Glomerular endothelial cell (primary cell): ENCODE measurements around the gene WBP2. TPM values are rescaled to one million over a fixed set of nuclear protein-coding genes. Genes with fewer than 3 reads are reported as not detected.

Experiments used
- DNase-seq: peaks from one replicate; pipeline ENCODE4 v3.0.0-alpha.2; 2011; ENCODE audit warnings: low read depth, low spot score; ENCODE audit errors: extremely low read depth
- total RNA-seq: library from RNA; depleted of rRNA; stranded (reverse); fragments of >200 nt; gene quantifications from 2 replicates; pipeline ENCODE4 v1.2.3, GENCODE V29; 2015

Gene WBP2
- total RNA-seq, 1 donor from 2014 or later, result 66.6 TPM

DNA sequence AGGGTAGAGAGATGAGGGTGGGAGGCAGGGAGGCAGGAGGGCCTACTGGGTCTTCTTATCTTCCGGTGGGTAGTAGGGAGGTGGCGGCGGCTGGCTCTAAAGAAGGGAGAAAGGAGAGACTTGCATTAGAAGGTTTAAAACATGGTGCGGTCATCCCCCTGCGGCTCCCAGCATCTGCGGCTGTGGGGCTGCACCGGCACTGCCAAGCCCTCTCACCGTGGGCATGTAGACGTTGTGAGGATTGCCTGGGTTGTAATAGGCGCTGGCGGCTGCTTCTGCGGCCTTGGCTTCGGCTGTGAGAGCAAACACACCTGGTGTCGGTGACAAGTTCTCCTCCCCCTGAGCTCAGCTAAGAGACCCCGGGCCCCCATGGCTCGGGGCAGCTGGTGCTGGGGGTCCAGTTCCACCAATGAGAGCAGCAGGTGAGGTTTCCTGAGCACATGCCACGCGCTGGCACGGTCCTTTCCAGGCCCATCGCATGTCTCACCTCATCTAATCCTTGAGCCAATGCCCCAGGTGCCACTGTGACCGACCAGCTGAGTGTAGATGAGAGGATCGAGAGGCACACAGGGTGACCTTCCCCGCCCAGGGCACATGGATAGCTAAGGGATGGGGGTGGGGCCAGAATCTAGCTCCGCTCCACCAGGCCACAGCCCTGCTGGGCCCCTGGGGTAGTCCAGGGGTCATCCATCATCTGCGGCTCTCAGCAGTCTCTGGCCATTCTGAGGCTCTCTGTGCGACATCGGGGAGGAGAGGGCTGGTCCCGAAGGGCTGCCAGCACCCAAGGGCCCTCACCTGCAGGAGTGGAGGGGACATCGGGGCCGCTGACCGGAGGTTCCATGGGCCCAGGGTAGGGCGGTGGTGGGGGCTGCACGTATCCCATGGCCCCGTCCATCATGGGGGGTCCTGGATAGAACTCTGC is 8.2 kb downstream of the WBP2 start:
- DNase-seq, result no peak

DNA sequence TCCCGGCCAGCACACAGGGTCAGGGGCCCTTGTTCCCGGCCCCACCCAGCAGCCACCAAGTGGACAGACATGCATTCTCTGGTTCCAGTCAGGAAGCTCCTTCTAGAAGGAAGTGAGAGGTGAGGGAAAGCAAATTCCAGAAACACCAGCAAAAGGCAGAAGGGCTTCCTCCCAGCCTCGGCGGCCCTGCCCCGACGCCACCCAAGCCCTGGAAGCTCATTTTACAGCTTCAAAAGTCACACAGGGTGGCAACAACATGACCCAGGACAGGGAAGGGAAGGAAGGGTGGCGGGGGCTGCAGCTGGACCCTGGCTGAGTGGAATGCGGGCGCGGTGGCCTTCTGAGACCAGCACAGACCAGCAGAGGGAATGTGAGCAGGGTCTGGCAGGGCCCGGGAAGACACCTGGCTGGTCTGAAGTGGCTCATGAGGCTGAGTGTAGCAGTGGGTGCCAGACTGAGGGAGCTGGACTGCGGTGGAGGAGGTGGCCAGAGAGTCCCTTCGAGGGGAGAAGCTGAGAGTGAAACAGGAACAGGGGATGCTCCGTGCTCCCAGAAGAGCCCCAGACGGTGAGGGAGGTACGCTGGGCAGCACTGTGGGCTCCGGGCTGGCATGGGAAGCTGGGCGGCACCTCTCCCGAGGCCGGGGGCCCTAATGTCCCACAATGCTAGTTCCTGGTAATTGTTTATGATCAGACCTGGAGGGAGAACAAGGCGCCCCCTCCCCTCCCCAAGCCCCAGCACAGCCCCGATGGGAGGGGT is 9.0 kb downstream of the WBP2 start:
- DNase-seq, result no peak

DNA sequence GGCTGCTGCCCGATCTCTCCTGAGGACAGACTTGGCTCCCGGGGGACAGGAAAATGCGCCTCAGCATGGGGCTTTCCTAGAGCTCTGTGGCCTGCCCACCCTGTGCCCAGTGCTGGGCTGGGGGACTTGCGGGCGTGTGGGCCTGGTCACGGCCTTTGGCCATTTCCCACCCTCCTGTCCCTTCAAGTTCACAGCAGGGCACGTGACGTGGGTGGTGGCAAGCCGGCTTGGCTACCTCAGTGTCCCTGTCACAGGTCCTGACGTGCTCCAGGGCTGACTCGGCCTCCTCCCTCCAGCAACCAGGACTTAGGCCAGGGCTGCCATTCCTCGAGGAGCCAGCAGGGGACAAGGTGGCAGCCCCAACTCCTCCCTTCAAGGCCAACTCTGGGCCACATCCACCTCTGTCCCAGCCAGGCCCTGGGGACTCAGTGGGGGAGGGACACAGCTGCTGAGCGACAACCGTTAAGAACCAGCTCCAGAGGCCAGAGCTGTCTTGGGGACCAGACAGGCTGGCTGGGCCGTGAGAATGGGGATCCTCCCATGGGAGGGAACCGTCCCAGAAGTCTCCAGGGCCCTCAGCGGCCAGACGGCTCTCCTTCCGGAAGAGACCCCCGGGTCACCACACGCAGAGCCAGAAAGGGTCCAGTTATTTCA is 9.9 kb downstream of the WBP2 start:
- DNase-seq, result no peak

DNA sequence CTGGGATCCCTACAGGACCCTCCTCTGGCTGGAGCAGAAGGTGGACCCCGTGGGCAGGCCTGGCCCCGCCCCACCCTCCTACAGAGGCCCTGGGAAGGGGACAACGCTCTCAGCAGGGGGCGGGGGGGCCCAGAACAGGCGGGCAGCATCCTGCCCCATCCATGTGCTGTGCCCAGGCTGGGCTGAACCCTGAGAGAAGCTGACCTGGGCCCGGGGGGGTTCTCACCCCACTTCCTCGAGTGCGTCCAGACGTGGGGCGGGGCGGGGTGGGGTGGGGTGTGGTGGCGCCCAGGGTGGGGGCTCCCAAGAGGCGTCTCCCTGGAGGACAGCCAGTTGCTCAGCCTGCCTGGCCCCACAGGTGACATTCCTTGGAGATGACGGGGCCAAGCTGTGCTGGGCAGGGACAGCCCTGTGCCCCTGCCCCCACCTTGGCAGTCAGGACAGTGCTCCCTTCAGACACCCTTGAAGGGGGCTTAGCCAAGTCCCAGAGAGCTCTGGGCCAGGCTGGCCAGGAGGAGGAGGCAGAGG is 10.5 kb downstream of the WBP2 start:
- DNase-seq, result no peak

DNA sequence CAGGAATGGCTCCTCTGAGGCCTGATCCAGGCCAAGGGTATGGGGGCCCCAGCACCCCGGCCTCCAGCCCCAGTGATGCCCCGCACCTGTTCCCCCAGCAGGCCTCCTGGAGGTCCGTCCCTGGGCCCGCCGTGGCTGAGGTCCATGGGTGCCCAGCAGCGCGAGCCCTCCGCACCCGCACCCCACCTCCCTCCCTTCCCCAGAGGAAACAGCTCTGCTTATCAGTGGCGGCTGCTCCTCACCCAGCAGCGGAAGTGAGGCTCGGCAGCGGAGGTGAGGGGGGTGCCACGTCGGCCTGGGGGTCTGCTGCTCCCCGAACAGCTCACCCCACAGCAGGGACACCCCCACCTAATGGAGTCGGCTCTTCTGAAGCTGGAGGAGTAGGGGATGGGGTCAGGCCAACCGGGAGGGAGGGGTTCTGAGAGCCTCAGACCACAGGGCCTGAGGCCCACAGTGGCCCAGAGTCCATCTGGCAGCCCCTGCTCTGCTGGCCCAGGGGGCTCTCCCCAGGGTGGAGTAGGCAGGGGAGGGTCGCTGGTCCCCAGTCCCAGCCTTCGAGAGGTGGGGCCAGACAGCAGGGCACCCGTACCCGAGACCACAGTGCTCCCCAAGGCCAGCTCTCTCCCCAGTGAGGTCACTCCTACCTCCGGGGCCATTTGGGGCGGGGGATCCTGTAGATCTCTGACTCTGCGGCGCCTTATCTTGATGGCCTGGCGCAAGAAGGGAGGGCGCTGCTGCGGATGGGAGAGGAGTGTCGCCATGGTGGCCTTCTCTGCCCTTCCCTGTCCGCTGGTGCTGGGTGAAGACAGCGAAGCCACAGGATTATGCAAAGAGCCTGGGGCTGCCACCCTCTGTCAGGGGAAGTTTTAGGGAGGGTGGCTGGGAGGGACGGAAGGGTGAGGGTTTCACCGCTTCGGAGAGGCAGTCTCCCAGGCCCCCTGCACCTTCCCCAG is 11.3 kb downstream of the WBP2 start, which contains the start of gene UNC13D:
UNC13D (minus strand) TSS at position 828 of the 953 bp plus-strand sequence; CDS start at position 761, 67 bp downstream.
- no peak for DNase-seq

DNA sequence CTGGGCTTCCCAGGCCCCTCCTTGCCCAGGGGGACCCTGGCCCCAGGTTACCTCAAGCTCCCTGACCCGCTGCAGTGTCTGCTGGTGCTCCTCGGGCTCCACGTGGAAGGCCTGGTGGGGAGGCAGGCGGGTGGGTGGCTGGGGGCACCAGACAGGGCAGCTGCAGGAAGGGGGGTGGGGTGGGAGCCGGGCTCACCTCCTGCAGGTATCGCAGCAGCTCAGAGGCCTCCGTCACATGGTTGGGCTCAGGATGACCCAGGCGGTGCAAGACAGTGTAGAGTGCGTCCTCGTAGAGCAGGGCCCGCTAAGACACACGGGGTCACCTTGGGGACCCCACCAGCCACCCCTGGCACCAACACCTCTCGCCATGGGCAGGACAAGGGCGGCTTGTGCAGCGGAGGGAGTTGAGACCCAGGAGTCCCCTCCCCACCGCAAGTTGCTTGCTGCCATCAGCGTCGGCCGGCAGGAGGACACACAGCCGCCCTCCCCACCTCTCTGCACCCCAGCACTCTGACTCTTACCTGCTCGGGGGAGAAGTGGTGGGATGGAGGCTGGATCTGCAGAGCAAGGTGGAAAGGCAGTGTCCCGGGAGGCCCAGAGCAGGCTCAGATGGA is 12.1 kb downstream of the WBP2 start:
- no peak for DNase-seq

DNA sequence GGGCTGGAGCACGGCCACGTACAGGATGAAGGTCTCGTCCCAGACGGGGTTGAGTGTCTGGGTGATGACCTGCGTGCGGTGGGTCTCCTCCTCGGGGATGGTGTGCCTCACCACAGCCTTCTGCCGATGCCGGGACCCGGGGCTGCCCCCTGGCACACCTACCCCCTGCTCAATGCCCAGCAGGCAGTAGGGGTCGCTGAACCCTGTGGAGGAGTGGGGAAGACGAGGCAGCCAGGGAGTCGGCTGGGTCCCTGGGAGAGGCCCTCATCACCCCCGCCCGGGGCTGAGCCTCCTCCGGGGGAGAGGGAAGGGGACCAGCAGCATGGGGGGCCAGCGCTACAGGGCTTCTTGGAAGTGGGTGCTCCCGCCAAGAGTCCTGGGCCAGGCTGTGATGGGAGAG is 12.7 kb downstream of the WBP2 start:
- no peak for DNase-seq

DNA sequence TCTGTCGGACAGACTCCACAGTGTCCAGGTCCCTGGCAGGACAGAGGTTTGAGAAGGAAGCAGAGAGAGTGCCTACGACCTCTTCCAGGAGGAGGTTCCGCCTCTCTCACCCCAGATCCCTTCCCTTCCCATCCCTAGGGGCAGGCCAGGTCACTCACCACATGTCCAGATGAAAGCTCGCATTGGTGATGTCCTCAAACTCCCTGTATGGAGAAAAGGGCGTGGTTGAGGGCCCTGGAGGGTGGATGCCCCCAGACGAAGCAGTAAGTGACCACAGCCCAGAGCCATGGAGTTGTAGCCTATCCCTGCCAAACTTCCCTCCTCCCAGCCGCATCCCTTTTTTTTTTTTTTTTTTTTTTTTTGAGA is 14.4 kb downstream of the WBP2 start:
- DNase-seq, result no peak

DNA sequence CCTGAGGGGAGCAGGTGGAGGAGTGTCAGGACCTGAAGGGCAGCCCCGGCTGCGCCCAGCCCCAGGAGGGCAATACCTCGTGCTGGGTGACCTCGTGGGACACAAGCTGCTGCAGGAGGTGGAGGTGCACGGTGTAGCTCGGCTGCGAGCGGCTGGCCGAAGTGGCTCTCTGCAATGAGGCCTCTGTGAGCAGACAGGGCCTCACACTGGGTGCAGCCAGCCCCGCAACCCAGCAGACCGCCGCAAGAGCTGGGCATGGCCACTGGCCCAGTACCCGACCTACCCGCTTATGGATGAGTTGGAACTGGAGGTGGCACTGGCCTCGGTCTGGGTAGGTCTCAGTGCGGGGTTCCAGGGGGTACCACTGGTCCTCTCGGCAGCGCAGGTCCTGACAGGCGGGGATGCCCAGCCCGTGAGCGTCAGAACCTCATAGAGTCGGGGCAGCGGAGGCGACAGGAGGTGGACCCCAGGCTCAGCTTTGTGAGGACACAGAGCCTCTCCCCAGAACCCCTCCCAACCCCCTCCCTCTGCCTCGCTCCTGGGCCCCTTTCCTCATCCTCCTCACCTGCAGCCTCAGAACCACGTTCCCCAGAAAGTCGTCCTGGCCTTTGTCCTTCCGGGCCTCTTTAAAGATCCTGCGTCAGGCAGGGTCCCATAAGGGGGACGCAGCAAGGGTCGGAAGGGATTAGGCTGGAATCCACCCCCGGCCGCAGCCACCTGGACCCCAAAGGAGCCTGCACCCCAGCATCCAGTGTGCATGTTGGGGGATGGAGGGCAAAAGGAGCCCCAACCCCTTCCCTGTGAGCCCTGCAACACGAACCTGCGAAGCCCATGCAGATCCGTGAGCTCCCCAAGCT is 15.0 kb downstream of the WBP2 start:
- no peak for DNase-seq

DNA sequence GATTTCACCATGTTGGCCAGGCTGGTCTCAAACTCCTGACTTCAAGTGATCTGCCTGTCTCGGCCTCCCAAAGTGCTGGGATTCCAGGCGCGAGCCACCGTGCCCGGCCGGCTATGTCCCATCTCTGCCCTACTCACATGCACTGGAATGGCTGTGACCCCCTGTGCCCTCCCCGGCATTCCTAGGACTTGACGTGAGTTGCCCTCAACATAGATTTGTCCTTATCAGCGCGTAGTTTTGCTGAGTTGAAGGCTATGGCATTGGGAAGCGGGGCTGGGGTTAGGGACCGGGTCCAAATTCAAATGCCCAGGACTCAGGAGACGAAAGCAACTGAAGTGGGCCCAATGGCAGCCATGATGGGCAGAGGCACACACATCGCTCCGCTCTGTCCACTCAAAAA is 16.7 kb downstream of the WBP2 start:
- DNase-seq, result no peak

DNA sequence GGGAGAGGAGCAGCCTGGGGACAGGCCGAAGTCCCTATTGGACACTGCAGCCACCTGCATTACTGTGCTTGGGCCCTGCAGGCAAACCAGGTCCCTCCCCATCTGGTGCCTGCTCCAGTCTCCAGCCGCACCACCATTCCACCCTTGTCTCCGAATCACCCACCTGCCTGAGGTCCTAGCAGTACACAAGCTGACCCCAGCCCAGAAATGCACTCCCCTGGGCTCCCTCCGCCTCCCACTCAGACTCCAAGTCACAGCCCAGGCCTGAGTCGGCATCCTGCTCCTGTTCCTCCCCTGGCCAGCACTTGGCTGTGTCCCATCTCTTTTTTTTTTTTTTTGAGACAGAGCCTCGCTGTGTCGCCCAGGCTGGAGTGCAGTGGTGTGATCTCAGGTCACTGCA is 17.2 kb downstream of the WBP2 start:
- no peak for DNase-seq

DNA sequence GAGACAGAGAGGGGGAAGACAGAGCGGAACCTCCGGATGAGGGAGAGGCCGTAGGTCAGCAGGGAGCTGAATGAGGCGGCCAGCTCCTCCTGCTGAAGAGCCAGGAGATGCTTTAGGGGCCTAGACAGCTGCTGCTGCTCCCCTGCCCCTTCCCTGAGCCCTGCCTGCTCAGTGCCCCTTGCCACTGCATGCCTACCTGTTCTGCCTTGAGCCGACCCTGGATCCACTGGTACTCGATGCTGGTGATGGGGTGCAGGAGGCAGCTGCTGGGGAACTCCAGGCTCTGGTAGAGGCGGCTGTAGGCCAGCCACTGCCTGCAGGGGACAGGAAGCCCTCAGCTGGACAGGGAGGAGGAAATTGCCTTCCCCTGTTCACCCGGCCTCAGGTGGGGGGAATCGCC is 18.5 kb downstream of the WBP2 start:
- no peak for DNase-seq

DNA sequence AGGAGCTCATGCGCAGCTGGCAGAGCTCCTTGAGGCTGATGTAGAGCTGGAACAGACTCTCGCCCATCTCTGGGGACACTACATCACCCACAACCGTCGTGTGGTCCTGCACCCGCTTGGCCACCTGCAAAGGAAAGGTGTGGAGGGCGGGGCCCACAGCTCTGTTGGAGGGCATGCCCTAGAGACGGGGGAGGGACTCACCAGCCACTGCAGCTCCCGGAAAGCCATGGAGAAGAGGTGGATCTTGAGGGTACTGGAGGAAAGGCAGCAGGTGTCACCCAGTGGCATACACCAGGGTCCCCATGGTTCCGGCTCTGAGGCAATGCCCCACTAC is 19.5 kb downstream of the WBP2 start:
- no peak for DNase-seq

DNA sequence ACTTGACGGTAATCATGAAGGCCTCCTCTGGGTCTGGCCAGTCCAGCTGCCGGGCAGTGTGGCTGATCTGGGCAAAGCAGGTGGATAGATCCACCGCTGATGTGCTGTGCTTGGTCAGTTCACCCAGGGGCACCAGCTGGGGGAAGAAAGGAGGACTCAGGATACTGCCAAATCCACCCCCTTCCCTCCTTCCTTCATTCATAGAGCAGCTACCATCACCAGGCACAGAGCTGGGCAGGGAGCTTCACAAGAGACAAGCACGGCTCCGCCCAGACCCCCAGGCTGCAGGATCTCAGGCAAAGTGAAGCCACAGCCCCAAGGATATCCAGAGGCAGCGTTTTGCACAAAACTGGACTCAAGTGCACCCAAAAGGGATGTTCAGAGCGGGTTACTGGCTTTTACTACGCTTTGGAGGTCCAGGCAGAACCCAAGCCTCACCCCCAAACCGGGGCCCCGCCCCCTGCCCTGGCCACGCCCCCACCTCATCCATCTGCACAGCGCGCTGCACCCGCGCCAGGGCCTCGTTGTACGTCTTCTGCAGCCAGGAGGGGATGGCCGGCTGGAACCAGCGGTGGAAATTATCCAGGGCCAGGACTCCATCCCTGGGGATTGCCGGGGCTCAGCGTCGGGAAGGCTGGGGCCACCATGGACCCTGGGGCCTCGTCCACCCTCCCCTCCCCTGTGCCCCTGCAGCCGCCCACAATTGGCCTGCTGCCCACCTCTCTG is 20.0 kb downstream of the WBP2 start:
- DNase-seq, result no peak

DNA sequence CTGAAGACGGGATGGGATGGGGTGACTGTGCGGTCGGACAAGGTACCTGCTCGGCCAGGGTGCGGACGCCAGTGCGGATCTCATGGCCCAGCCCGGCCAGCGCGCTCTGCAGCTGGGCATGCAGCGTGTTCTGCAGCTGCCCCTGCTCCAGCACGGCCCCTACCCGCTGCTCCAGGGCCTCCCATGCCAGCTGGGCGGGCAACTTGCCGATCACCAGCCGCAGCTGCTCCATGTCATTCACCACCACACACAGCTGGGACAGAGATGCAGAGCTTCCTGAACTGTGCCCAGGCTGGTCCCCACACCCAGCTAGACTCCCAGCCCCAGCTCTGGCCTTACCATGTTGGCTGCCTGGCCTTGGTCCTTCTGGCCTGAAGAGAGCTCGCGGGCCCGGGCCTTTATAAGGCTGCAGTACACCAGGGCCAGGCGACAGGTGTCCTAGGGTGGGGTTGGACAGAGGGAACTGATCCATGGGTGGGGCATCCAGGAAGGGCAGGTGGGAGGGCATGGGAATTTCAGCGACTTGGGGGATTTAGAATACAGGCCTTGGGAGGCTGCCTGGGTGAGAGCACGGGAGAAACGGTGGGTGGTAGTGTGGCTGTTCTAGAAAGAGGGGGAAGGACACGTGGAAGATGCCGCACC is 20.7 kb downstream of the WBP2 start:
- DNase-seq, result no peak

DNA sequence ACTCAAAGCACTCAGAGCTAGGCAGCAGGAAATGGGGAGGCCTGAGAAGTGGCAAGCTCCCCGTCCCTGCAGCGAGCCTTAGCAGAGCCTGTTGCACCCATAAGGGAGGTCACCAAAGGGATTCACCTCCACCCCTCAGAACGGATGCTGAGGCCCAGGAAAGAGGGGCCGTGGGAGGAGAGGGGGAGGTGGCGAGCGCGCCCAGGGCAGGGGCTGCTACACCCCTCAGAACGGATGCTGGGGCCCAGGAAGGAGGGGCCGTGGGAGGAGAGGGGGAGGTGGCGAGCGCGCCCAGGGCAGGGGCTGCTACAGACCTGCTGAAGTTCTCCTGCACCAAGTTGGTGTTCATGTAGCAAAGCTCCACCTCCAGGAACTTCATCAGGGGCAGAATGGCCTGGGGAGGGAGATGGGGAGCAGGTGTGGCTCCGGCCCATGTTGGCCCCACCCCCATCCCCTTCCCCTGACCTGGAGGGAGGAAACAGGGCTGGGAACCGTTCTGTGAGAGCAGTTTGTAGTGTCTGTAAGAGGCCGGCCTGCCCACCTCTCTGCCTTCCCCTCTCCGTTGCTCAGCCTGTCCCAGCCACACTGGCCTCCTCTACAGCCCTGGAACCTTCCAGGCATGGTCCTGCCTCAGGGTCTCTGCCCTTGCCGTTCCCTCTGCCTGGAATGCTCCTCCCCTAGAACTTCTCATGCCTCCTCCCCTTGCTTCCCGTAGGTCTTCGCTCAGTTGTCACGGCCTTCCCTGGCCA is 22.3 kb downstream of the WBP2 start:
- no peak for DNase-seq

DNA sequence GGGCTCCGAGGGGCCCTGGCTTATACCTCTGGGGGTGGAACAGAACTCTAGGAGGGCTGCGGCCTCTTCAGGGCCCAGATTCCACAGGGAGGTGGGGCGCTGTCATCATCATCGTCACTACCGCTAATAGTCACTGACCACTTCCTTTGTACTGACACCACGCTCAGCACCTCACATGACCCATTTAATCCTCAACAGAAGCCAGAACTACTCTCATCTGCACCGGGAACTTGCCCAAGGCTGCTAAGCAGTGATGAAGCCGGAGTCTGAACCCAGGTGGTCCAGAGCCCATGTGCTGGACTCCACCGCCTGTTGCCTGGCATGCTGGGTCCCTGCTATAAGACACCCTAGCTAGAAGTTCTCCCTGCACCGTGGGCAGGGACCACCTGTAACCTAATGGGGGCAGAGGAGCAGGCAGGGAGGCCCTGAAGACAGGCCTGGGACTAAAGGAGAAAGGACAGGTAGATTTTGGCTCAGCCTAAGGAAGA is 22.9 kb downstream of the WBP2 start:
- no peak for DNase-seq
